Activated CD4-positive, alpha-beta T cell treated with anti-CD3 and anti-CD28 coated beads, Interleukin-10, Interleukin-2, amounts not matched to agents 100 ng/mL and 50 ng/mL, durations not matched to agents 16 hours and 8 hours (primary cell): ENCODE results near the gene SNAP25.
A peak's percentile ranks its signal among the peaks of the same experiment; 100 is the strongest.

Experiments used
- DNase-seq: peaks from one replicate; pipeline ENCODE4 v3.0.0-alpha.2; 2020

Gene SNAP25

DNA sequence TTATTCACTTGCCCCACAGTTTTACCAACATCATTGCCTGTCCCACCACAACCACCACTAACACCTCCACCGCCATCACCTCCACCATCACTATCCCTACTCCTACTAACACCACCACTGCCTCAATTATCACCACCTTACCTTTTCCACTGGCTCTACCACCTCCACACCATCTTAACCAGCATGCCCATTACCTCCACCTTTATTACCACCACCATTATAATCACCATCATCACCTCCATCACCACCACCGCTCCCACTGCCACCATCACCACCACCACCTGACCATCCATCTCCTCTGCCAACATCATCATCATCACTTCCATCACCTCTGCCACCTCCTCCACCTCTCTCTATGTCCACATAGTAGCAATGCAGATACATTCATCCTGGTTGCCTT lies 90.0 kb downstream of the SNAP25 start:
- no peak for DNase-seq

DNA sequence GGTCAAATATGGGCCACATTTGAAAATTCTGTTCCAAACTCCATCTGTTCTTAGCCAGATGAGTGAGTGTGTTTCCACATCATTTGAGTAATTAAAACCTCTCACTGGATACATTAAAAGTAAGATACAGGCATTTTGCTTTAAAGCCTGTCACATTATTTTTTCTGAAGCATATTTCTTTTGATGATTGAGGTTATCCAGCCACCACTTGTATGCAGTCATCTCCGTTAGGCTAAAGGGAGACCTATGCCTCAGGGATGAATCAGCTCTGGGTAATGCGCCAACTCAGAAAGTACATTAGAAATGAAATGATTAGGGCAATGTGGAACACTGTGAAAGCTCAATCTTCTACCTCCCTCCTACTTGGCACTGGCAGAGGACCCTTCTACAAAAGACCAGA lies 90.7 kb downstream of the SNAP25 start:
- DNase-seq, result no peak

DNA sequence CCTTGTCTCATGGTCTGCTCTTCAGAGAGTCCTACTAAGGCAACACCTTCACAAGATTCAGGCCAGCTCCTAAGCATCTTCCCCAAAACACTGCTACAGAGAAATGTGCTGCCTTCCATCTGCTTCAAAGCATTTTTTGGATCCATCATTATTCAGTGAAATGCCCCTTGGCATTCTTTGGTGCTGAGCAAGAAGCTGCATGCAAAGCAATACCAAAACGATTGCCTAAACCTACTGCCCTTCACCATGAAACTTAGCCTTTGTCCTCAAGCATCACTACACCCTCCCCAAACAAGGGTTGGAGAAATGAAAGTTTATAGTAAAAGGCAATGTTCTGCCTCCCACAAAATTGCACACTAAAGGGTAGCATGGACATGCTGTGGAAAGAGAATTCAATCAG lies 93.5 kb downstream of the SNAP25 start:
- no peak for DNase-seq

DNA sequence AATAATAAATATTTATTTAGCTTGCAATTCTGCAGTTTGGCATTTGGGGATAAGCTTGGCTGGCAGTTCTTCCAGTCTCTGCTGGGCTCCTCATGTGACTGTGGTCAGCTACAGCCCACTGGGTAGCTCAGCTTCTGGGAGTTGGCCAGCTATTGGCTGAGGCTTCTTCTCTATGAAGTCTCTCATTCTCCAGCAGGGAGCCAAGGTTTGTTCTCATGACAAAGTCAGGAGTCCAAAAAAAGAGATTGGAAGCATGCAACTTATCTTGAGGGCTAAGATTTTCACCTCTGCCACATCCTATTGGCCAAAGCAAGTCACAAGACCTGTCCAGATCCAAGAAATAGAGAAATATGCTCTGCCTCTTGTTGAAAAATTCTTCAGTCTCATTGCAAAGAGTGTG lies 94.6 kb downstream of the SNAP25 start:
- DNase-seq, result no peak

DNA sequence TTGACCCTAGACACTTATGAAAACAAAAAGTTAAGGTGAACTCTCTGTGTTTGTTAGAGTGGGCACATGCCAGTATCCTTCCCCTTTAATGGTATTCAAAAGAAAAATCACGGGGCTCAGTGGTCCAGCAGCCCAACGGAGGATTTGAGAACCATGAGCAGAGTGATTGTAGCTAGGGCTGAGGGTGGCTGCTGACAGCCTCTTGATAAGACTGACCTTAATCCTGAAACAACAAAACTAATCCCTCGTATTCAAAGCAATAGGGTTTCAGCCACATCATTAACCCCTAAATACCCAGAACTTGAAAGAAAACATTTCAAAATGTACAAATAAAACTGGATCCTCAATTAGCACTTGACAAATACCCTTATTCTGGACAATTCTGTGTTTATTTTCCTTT lies 95.1 kb downstream of the SNAP25 start:
- no peak for DNase-seq

DNA sequence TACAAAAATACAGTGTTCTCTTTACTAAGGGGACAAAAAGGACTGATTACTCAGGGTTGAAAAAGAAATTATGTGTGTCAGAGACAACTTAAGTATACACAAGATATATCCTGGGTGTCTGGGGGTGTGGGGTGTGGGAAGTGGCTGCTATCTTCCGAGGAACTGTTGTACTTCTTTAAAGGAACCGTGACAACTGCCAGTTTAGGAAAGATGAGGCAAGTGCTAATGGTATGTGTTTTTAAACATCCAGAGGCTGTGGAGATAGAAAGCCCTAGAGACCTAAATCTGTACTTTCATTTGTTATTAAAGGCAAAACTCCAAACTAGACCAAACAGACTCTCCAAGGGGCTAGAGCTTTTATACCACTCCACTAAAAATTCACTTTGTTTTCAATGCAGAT lies 95.6 kb downstream of the SNAP25 start:
- DNase-seq, result no peak

DNA sequence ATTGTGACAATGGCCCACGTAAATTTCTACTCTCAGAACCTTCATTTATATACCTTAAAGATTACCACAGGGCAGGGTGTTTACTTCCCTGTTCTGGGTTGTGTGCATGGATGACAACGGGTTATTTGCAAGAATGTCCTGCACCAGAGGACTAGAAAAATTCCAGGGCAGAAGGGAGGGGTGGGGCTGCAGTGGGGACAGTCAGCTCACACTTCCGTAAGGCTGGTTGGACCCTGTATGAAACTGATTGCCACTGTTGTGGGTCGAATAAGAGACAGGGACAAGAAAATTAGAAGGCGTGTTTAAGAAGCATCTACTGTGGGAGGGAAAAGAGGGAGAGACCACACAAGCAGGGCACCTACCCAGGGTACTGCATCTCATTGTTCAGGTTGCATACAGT lies 96.5 kb downstream of the SNAP25 start:
- DNase-seq, result no peak

DNA sequence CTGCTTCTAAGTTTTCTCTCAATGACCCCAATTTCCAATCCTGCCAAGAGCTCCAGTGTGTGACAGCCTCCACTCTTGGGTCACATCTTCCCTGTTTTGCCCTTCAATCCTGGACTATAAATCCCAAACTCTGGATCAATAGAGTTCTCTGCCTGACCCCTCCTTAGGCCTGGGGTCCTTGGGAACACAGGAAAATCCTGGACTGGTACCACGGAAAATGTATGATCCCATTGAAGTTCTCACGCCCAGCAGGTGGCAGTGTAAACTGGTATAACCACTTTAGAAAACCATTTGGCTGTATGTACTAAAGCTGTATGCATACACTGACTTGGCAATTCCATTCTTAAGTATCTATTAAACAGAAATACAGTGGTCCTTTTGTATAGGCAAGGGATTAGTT lies 98.0 kb downstream of the SNAP25 start:
- DNase-seq, result peak; percentile 18

DNA sequence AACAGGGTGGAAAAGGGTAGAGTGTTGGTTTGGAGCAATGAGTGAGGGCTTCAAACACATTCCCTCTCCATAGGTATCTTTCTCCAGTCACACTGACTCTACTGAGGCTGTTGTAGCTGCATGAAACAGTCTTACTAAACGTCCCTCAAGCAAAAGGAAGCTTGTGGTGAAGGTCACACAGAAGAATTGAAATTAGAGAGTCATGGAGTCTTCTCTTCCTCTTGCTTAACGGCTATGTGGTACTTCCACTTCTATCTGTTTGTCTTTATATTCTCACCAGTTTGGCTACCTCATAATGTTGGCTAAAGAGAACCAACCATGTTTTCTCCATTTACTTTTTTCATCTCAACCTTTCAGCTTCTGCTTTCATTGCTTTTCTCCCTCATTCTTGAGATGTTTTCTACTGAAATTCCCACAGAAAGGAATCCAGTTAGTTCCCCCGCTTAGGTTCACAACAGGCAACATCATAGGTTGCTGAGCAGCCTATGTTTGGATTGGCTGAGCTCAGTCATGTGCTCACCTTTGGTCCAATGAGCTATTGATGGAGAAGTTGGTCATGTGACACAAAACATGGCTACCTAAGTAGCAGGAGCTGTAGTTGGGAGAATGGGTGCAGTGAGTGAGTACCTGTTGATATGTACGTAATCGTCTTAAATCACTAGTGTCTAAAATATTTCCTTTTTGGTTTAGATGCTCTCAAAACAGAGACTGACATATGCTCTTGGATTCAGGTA lies 99.8 kb downstream of the SNAP25 start:
- DNase-seq, result no peak

DNA sequence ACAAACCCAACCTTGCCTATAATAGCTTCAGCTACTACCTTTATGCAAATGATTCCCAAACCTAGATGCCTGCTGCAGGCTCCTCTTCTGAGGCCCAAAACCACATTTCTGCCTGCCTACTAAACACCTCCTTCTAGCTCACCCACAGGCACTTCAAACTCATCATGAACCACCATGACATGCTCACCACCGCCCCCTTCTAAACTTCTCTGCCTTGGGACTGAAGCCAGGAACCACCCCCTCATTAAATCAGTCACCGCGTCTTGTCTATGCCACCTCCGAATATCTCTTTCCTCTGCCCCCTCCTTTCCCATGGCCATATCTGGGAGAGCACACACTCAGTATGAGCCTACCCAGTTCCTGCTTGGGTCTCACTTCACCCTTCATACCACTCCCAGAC lies 101.2 kb downstream of the SNAP25 start:
- no peak for DNase-seq

DNA sequence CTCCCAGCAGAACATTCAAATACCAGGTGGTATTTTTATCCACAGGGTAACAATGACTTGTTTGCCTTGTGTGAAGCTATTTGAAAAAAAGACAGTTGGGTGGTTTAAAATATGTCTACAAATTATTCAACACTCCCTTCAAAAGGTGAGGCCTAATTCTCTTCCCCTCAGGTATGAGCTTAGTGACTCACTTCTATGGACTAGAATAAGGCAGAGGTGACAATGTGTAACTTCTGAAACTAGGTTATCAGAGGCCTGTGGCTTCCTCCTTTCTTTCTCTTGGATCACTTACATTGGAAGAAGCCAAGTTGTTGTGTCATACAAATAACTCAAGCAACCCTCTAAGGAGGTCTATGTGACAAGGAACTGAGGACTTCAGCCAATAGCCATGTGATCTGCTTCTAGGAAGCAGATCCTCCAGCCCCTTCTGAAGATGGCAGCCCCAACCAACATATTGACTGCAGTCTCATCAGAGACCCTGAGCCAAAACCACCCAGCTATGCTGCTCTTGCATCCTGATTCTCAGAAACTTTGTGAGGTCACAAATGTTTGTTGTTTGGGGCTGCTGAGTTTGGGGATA lies 102.6 kb downstream of the SNAP25 start:
- no peak for DNase-seq

DNA sequence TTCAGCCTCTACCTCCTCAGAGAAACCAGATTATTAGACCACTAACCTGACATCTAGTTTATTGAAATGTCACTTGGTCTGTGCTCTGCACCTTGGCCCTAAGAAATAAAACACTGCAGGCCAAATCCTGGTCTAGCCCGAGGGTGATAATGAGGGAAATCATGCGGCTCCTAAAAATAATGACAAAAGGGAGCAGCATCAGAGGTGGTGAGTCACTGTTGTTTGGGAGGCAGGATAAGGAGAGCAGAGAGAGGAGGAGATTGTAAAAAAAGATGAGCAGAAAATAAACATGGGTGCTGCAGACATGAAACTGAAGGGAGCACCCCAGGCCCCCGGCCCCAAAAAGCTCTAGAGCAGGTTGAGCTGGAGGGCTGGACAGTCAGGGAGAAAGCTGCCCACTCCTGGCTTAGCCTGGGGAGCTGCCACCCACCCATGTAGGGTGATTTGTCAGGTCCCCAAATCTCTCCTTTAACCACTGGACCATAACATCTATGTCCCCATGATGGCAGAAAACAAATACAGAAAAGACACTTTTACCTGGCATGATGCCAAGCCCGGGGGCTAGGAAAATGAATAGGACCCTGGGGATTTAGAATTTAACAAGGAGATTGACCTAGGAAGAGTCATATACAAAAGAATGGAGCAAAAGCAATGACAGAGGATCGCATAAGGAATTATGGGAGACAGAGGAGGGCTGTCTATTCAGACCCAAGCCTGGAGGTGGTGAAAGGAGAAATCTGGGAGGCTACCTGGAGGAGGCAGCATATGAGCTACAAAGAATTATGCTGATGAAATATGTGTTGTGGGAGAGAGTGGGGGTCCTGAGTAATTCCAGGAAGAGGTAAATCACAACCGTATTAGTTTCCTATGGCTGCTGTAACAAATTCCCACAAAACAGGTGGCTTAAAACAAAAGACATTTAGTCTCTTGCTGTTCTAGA lies 103.7 kb downstream of the SNAP25 start:
- DNase-seq, result no peak

DNA sequence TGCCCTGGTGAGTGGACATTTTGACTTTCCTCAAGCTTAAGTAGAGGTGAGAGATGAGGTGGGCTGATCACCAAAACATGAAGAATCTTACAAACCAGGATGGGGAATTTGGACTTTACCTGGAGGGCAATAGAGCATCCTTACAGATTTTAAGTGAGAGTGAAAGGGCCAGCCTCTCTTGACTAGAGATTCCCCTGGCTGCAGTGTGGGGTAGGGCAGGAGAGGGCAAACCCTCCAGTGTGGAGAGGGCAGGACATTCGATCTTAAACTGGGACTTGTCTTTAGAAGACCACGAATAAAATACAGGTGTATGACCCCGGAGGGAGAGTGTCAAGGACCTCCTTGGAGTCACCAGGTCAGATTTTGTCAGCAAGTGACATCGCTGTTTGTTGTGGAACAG lies 105.1 kb downstream of the SNAP25 start:
- no peak for DNase-seq

DNA sequence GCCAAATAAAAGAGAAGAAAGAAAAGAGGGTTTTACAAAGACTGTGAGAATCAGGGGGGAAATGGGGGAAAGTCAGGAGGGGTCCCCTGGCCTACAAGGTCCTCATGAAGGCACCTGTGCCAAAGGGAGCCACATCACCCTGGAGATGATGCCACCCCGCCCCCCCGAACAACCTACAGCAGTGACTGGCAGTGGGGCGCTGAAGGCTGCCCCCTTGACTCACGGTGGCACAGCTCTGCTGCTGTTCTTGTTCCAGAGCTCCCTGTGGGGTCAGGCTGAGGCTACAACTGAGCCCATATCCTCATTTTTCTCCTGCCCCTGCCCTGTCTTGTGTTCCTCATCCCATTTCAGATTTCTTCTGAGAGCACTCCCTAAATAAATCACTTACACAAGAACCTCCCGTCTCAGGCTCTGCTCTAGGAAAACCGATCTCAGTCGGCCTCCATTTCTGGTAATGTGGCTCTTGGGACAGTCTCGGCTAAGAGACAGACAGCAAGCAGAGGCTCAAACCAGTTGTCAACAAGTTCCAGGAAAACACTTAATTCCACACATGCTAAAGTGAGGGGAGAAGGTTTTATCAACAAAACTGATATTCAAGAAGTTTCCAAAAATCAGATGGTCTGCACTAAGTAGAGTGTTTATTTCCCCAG lies 105.7 kb downstream of the SNAP25 start:
- DNase-seq, result no peak

DNA sequence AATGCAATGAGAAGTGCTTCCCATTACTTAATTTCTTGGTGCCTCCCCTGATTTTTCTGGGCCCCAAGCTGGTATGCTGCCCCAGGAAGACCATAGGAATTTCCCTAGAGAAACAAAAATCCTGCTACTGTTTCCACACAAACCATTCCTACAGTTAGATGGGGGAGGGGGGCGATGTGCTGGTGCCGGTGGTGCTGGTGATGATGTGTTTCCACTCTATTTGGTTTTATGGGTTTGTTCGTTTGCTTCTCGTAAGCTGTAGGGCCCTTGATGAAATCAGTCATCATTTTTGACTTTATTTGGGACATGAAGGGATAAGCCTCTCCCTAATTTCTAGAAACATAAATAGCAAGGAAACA lies 110.2 kb downstream of the SNAP25 start:
- DNase-seq, result no peak

DNA sequence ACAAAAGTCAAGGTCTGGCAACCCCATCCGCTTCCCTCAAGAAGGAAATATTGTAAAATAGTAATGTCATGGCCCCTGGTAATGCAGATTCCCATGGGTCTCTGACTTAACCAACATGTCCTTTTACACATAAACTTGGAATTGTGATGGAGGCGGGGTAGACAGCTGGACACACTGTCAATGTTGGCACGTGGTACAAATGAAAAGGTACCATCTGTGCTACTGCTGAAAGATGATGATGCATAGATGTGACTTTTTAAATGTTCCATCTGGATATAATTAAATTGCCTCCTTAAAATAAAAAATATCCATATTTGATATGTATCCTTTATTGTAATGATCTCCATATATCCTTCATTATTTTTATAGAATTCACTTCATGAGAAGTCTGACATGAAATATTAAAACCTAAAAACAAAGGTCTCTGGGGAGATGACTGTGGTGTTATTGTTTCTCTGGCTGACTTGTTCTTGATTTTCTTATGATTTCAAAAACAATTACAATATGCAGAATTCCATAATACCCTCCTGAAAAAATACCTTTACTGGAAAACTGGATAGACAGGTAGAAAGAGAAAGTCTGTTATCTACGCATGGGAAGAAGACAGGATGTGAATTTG lies 110.9 kb downstream of the SNAP25 start:
- no peak for DNase-seq

DNA sequence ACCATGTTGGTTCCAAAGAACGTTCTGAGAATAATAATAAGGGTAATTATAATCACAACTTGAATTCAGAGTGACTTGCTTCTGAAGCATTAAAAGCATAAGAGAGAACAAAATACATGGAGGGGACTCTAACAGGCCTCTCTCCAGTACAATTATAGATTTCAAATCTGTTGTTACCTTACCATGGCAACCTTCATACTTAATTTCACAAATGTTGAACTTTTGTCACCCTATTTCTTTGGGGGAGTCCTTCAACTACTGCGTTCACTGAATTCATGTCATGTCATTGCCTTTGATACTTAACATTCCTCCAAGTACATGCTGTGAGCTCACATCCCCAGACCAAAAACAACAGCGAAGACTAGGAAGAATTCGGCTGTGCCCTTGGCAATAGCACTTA lies 111.4 kb downstream of the SNAP25 start:
- no peak for DNase-seq

DNA sequence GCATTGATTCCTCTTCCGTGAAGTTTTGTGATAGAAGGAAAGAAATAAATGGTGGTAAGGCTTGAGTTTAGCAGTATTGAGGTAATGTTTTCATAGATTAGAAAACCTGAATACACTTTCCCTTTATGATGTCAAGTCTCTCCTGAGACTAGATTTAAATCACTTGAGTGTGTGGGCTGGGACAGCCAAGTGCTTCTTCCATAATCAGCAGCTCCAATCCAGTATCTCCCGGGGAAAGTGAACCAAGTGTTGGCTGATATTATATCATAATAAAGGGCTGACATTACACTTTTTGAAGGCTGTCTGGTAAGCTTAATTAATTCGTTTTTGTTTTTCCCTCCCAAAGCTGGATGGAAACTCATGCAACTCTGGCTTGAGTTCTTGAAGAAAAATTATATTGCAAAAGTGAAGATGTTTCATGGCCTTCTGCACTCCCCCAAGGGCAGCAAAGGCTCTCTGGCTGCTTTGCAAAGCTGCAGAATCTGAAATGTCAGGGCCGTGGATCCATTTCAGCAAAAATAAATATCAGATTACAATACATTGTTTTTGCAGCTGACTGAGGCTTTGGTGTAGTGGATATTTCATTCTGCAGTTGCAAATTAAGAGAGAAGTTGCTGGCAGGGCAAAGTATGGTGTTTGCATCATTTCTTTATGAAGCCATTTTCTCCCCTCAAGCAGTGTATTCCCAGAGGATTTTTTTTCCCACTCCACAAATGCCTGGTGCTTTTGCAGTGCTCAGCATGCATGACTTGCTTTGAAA lies 114.2 kb downstream of the SNAP25 start:
- DNase-seq, result no peak

DNA sequence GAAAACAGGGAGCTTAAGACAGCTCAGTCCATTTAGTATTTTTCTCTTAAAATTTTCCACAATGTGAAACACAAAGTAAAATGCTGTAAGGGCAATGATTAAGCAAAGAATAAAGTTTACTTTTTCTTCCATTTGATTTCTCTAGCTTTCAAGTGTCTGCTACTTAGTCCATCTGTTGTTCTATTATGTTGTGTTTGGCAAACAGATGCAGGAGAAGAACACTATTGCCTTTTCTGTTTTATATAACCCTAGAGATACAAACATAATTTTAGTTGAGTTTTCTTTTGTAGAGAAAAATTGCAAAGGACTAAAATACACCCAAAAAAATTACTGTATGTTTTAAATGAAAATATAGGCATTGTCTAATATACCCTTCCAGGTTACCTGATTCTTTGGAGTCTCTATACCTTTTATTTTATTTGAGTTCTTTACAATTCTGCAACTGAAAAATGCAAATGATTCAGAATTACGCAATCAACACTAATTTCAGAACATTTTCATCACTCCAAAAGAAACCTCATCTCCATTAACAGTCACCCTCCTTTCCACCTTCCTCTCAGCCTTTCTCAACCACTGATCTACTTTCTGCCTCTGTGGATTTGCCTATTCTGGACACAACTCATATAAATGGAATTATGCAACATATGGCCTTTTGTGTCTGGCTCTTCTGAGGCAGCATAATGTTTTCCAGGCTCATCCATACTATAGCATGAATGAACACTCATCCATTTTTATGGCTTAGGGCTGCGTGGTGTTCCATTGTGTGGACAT lies 118.5 kb downstream of the SNAP25 start:
- peak; percentile 20 for DNase-seq

DNA sequence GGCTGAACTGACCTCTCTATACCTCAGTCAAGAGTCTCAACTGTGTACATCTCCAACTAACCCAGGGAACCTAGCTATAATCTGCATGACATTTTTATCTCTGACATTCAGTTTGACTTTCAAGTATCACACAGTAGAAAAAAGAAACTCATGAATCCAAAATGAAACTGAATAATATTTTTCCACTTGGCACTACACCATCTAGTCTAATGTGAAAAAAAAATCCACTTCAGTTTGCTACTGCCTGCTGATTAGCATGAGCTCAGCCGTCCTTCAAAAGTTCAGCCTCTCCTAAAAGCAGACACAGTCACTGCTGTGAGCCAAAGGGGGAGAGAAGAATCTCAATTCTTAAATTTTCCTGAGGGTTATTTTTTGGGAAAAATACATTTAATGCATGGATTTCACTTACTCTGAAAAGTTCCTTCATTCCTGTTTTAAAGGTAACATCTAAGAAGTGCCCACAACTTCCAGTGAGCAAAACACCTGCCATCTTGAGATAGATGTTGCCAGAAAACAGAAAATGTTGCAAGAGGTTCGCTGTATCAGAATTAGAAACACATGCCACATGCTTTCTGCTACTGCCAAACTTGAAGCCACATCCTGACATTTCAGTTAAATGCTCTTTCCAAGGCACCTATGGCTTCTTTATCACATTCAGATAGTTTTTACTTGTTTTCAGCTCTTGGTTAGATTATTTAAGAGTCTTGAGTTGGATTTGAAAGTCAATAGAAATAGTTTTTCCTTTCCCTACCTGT lies 120.0 kb downstream of the SNAP25 start:
- DNase-seq, result no peak

DNA sequence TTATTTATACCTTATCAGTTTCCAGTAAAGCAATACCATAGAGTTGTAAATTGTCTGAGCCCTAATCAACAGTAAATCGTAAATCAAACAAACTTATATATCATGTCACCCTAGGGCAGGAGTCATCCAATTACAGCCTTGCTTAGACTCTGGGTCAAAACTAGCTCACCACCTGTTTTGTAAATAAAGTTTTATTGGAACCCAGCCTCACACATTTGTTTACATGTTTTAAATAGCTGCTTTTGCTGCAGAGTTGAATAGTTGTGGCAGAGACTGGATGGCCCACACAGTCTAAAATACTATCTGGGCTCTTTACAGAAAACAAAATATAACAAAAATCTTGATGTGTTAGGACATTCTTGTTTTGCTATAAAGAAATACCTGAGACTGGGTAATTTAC lies 121.0 kb downstream of the SNAP25 start:
- no peak for DNase-seq
